AG10803 (cell line): ENCODE results near the gene PGP.

Experiments
- DNase-seq: peaks from one replicate; pipeline ENCODE4 v3.0.0; 2010; ENCODE audit warnings: low read depth
- H3K4me3 ChIP-seq: 2 replicates; pipeline ENCODE4 v1.5.1; 2011; ENCODE audit warnings: mild to moderate bottlenecking, low read length, control low read depth
- TF ChIP-seq, protein P1 (sequence below): conservative IDR thresholded peaks from 2 replicates; pipeline ENCODE4 v1.5.1; 2011; ENCODE audit warnings: mild to moderate bottlenecking, low read length, control low read depth, inconsistent platforms

The PGP gene

DNA sequence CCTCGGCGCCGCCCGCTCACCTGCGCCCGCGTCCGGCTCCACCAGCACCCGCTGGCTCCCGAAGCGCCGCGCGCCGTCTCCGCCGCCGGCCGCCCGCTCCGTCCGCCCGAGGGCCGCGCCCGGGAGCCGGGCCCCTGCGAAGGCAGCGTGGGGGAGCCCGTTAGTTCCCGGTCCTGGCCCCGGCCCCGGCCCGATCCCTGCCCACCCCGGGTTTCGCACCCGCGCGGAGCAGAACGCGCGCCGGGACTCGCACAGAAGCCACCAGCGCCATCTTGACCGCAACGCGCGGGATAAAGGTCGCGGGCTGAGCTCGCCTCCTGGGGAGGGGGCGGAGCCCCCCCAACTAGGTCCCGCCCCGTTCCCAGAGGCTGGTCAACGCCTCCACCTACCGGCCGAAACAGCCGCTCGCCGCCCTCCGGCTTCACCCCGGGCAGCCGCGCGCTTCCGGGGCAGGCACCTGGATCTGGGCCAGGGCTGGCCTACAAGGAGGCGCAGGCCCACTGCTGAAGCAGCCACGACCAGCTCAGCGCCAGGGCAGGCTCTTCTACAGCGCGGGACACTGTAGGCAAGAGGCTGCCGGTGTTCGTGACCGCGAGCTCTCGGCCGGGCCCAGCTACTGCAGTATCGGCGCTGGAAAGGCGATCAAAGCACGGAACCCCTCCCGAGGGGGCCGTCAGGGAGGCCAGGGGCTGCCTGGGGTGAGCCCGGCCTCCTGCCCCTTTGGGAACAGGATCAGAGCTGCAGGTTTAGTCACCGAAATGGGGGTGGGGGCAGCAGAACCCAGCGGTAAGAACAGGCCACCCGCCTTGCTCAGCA is 36.9 kb upstream of the PGP start, which contains the start of gene ECI1:
ECI1 (minus strand) TSS at position 292 of the 816 bp plus-strand sequence; CDS start at position 271, 21 bp downstream.
- peak; percentile 94 for DNase-seq
- TF ChIP-seq, protein P1, sequence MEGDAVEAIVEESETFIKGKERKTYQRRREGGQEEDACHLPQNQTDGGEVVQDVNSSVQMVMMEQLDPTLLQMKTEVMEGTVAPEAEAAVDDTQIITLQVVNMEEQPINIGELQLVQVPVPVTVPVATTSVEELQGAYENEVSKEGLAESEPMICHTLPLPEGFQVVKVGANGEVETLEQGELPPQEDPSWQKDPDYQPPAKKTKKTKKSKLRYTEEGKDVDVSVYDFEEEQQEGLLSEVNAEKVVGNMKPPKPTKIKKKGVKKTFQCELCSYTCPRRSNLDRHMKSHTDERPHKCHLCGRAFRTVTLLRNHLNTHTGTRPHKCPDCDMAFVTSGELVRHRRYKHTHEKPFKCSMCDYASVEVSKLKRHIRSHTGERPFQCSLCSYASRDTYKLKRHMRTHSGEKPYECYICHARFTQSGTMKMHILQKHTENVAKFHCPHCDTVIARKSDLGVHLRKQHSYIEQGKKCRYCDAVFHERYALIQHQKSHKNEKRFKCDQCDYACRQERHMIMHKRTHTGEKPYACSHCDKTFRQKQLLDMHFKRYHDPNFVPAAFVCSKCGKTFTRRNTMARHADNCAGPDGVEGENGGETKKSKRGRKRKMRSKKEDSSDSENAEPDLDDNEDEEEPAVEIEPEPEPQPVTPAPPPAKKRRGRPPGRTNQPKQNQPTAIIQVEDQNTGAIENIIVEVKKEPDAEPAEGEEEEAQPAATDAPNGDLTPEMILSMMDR: peak; percentile 54
- H3K4me3 ChIP-seq: peak within 1 kb of the TSS; percentile 73

DNA sequence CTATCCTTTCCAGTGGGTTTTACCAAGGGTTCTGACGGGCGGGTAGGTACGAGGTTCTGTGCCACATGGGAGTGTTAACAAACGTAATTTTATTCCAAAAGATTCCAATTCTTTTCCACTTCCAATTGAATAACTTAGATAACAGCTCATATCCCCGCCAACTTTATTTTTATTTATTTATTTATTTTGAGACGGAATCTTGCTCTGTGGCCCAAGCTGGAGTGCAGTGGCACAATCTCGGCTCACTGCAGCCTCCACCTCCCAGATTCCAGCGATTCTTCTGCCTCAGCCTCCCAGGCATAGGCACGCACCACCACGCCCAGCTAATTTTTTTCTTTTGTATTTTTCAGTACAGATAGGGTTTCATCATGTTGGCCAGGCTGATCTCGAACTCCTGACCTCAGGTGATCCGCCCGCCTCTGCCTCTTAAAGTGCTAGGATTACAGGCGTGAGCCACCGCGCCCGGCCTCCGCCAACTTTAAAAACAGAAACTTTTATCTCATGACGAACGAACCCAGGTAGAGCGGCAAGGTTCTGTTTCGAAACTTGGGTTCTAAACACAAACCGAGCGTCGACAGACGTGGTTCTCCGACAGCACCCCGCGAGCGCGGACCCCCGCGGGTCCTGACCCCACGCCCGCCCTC is 36.1 kb upstream of the PGP start:
- TF ChIP-seq, protein P1: no peak
- peak; percentile 38 for DNase-seq
- H3K4me3 ChIP-seq: peak overlapping the region; percentile 73

DNA sequence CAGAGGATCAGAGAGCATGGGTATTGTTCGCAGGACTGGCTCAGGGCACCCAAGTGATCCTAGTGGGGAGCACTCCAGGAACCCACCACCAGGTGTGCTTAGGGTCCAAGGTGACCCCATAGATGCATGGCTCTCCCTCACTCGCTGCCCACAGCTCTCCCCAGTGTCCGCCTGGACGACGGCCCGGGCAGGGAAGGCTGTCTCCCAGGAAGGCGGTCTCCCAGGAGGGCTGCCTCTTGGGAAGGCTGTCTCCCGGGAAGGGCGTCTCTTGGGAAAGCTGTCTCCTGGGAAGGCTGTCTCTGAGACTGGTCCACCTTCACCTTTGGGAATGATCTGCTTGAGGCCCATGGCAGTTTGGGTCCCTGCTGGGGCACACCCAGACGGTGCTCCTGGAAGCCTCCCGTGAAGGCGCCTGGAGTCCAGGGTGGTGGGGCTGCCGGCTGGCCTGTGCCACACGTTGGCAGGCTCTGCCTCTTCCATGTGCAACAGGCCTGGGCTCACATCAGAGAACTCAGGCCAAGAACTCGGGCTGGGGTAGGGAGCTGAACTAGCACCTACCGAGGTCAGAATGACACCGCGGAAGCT is 31.8 kb upstream of the PGP start:
- TF ChIP-seq, protein P1: no peak
- DNase-seq: no peak
- H3K4me3 ChIP-seq: no peak overlapping the region

DNA sequence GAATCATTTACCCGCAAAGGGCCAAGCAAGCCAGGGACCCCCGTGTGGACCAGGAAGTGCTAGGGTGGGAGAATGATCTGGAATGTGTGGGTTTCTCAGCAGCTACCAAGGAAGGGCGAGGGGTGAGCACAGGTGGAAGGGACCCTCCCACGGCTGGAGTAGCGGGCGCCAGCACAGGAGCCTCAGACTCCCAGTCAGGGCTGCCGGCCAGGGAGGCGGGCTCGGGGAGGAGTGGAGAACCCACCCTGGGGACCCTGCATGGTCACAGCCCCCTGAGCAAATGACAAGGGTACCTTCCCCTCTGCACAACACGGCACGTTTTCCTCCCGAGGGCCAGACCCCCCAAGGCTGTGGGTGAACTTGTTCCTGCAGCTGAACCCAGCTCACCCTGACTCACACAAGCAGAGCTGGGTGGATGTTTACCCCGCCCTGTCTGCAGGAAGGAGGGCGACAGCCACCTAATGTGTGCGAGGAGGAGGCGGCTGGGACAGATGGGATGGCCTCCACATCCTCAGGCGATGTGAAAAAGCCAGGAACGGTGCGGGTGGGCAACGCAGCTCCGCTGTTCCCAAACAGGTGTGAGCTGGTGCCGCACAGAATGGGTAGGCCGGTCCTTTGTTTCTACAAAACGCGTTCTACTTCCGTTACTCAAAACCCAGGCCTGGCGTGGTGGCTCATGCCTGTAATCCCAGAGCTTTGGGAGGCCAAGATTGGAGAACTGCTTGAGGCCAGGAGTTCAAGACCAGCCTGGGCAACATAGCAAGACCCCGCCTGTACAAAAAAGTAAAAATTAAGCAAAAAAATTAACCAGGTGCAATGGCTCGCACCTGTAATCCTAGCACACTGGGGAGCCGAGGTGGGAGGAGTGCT is 30.5 kb upstream of the PGP start:
- TF ChIP-seq, protein P1: no peak
- no peak for DNase-seq
- H3K4me3 ChIP-seq: no peak overlapping the region

DNA sequence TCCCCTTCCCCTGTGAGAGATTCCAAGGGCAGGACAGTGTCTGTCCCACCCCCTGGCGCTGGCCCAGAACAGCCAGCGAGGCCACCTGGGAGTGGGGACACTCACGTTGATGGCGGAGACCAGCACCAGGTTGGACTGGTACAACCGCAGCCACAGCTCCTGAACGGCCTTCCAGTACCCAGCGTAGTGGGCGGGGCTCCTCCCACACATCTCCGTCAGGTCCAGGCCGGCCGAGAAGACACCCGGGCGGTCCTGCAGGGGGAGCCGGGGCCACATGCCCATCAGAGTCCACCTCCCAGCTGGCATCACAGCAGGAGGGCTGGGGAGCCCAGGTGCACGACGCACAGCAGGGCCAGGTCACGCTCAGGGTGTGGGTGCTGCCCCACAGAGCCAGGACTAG is 29.7 kb upstream of the PGP start:
- H3K4me3 ChIP-seq: no peak overlapping the region
- TF ChIP-seq, protein P1: no peak
- DNase-seq: no peak

DNA sequence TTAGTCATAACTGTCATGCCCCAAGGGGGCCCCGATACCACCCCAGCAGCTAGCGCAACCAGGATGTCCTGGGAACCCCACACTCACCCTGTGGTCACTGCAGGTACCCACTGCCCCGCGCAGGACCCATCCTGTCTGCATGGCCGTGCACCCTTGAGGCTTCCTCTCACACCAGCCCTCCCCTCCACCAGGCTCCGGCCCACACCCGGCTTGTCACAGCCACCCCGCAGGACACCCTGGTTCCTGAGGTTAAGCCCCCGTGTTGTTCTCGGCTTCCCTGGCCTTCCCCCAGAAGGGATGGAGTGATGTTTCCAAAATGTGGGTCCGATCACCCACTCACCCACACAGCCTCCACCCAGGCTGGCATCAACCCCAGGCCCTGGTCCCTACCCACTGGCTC is 29.1 kb upstream of the PGP start:
- DNase-seq: no peak
- no peak overlapping the region for H3K4me3 ChIP-seq
- TF ChIP-seq, protein P1: no peak
